Rectal smooth muscle tissue (tissue), 1 donor: ENCODE results near the gene KIF7.
"Not testable (repeated sequence)": the region's sequence is repeated elsewhere in the genome, so short reads cannot be mapped to it uniquely, and the experiment has no call there.

Source experiments
- H3K27ac ChIP-seq: one replicate; pipeline ENCODE4 v1.7.0; 2013; ENCODE audit warnings: low read depth, low read length, inconsistent platforms
- H3K27me3 ChIP-seq: one replicate; pipeline ENCODE4 v1.7.0; 2013; ENCODE audit warnings: low read length; ENCODE audit not compliant: control insufficient read depth, insufficient read depth
- H3K36me3 ChIP-seq: one replicate; pipeline ENCODE4 v1.7.0; 2013; ENCODE audit warnings: low read length; ENCODE audit not compliant: control insufficient read depth, insufficient read depth
- H3K4me1 ChIP-seq: one replicate; pipeline ENCODE4 v1.7.0; 2013; ENCODE audit warnings: low read length; ENCODE audit not compliant: control insufficient read depth, insufficient read depth
- H3K4me3 ChIP-seq: one replicate; pipeline ENCODE4 v1.7.0; 2013; ENCODE audit warnings: low read length
- H3K9ac ChIP-seq: one replicate; pipeline ENCODE4 v1.7.0; 2013; ENCODE audit warnings: low read length

KIF7 gene, protein sequence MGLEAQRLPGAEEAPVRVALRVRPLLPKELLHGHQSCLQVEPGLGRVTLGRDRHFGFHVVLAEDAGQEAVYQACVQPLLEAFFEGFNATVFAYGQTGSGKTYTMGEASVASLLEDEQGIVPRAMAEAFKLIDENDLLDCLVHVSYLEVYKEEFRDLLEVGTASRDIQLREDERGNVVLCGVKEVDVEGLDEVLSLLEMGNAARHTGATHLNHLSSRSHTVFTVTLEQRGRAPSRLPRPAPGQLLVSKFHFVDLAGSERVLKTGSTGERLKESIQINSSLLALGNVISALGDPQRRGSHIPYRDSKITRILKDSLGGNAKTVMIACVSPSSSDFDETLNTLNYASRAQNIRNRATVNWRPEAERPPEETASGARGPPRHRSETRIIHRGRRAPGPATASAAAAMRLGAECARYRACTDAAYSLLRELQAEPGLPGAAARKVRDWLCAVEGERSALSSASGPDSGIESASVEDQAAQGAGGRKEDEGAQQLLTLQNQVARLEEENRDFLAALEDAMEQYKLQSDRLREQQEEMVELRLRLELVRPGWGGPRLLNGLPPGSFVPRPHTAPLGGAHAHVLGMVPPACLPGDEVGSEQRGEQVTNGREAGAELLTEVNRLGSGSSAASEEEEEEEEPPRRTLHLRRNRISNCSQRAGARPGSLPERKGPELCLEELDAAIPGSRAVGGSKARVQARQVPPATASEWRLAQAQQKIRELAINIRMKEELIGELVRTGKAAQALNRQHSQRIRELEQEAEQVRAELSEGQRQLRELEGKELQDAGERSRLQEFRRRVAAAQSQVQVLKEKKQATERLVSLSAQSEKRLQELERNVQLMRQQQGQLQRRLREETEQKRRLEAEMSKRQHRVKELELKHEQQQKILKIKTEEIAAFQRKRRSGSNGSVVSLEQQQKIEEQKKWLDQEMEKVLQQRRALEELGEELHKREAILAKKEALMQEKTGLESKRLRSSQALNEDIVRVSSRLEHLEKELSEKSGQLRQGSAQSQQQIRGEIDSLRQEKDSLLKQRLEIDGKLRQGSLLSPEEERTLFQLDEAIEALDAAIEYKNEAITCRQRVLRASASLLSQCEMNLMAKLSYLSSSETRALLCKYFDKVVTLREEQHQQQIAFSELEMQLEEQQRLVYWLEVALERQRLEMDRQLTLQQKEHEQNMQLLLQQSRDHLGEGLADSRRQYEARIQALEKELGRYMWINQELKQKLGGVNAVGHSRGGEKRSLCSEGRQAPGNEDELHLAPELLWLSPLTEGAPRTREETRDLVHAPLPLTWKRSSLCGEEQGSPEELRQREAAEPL (N-terminal part only)

GRCh38 chr15:89654847-89655805 is at the start of gene KIF7:
Gene KIF7 (minus strand): TSS chr15:89655467. CDS start chr15:89652930, 2,537 bp downstream.
- peaks cover 5% of the 10 kb centered on the region for H3K4me1 ChIP-seq
- H3K4me3 ChIP-seq, result peak within 1 kb of the TSS; percentile 72
- no peak within 1 kb of the TSS for H3K9ac ChIP-seq
- H3K36me3 ChIP-seq, result no peaks in the 10 kb centered on the region
- no peak within 1 kb of the TSS for H3K27ac ChIP-seq
- H3K27me3 ChIP-seq, result no peaks in the 10 kb centered on the region

DNA sequence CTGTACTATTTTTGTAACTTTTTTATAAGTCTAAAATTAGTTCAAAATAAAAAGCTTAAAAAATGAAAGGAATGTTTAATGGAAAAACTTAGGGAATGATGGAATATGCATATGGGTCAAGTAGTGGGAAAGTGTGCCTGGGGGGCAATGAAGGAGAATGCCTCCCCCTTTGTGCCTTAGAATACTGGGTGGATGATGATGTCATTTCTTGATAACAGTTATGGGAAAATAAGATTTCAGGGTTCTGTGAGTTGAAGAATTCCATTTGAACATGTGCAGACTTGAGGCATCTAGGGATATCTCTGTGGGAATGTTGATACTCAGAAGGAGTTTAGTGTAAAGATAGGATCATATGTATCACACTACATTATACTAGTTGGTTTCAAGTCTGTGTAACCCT is 49.1 kb upstream of the KIF7 start:
- Histone ChIP-seq H3K36me3 (no peaks in the 10 kb centered on the region), H3K4me1 (no peaks in the 10 kb centered on the region), H3K9ac (no peak overlapping the region), H3K27ac (no peak overlapping the region), H3K27me3 (no peaks in the 10 kb centered on the region), H3K4me3 (no peak overlapping the region)

DNA sequence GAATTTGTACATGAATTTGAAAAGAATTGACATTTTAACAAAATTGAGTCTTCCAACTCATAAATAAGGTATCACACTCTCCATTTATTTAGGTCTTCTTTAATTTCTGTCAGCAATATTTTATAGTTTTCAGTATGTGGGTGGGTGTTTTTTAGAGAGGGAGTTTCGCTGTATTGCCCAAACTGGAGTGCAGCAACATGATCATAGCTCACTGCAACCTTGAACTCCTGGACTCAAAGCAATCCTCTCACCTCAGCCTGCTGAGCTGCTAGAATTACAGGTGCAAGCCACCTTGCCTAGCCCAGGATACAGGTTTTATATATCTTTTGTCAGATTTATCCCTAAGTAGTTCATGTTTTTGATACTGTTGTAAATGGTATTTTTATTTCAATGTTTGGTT is 39.9 kb upstream of the KIF7 start:
- Histone ChIP-seq H3K36me3 (no peaks in the 10 kb centered on the region), H3K27ac (no peak overlapping the region), H3K9ac (no peak overlapping the region), H3K4me3 (no peak overlapping the region), H3K27me3 (no peaks in the 10 kb centered on the region), H3K4me1 (no peaks in the 10 kb centered on the region)

DNA sequence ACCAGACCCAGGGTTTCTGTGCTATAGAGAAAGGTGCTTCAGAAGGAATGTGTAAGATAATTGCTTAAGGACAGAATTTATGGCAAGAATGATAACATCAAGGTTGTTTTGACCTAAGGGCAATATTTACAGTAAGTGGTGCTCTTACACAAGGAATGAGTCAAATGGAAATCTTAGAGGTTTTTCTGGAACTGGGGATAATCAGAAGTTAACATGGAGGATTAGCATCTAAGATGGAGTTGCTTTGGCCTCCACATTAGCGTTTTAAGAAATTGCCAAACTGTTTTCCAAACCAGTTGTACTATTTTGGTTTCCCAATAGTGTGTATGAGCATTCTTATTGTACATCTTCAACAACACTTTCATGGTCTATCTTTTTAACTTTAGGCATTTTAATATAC is 38.4 kb upstream of the KIF7 start:
- H3K27ac ChIP-seq, result no peak overlapping the region
- H3K27me3 ChIP-seq, result no peaks in the 10 kb centered on the region
- no peak overlapping the region for H3K9ac ChIP-seq
- no peak overlapping the region for H3K4me3 ChIP-seq
- no peaks in the 10 kb centered on the region for H3K4me1 ChIP-seq
- H3K36me3 ChIP-seq, result no peaks in the 10 kb centered on the region

DNA sequence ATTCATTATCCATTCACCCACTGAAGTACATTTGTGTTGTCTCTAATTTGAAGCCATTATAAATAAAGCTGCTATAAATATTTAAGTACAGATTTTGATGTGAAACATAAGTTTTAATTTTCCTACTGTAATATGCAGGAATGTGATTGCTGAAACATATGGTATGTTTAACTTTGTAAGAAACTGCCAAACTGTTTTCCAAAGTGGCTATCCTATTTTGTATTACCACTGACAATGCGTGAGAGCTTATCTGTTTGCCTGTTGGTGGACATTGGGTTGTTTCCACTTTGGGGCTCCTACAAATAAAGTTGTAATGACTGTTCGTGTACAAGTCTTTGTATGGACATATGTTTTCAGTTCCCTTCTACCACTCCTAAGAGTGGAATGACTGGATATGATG is 37.8 kb upstream of the KIF7 start:
- Histone ChIP-seq H3K27ac (no peak overlapping the region), H3K36me3 (no peaks in the 10 kb centered on the region), H3K4me3 (no peak overlapping the region), H3K9ac (no peak overlapping the region), H3K27me3 (no peaks in the 10 kb centered on the region), H3K4me1 (no peaks in the 10 kb centered on the region)

DNA sequence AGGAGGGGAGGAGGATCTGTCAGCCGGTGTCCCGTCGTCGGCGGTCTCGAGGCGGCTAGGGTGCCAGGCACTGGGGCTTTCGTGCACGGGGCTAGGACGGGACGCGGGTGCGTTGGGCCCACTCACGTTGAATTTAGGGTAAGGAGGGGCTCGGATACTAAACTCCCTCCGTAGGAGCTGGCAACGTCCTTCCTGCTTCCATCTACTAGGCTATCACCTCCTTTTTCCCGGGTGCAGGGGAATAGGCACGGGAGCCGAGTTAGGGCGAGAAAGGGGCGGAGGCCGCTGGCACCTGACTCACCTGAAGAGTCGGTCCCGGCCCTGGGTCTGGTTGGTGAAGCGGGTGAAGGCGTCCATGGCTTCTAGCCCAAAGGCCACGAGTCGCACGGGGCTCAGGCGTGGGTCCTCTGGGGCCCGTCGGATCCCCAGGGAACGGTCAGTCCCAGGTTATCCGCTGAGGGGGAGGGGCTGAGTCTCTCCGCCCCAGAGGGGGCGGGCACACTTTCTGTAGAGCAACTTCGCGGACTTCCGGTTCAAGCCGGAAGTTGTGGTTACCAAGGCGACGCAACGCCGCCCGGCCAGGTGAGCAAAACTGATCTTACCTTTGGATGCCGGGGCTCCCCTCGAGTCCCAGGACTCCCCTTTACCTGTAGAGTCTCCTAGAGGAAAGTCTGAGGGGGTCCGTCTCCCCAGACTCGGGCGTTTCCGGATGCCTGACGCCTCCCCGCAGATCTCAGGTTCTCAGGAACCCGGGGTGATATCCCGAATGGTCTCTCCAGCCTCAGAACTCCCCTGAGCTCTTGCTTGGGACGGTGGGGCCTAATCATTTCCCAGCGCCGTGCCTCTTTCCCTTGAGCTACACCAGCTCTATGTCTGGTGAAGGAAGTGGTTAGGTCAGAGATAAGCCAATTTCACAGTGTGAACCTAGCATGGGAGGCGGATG is 35.3 kb upstream of the KIF7 start, which contains the start of the genes PEX11A and WDR93:
PEX11A (minus strand) TSS at position 479 of the 943 bp plus-strand sequence; CDS start at position 357, 122 bp downstream.
WDR93 (plus strand) TSS at position 536 of the 943 bp plus-strand sequence. CDS start 10,936 bp downstream, outside the sequence.
- peak within 1 kb of the TSS; percentile 88 for H3K4me3 ChIP-seq
- no peaks in the 10 kb centered on the region for H3K27me3 ChIP-seq
- H3K9ac ChIP-seq, result peak within 1 kb of the TSS; percentile 50
- H3K27ac ChIP-seq, result no peak within 1 kb of the TSS
- no peaks in the 10 kb centered on the region for H3K4me1 ChIP-seq
- no peaks in the 10 kb centered on the region for H3K36me3 ChIP-seq

DNA sequence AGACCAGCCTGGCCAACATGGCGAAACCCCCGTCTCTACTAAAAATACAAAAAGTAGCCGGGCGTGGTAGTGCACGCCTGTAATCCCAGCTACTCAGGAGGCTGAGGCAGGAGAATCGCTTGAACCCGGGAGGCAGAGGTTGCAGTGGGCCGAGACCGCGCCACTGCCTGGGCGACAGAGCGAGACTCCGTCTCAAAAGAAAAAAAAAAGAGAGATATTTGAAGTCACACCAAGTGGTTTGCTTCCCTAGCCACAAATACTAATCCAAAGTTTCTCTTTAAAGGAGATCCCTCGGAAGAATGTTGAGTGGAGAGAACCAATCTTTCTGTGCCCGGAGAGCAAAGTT is 34.6 kb upstream of the KIF7 start:
- H3K27me3 ChIP-seq, H3K36me3 ChIP-seq, H3K27ac ChIP-seq, H3K4me1 ChIP-seq: not testable (repeated sequence)
- Histone ChIP-seq H3K9ac (peak overlapping the region; percentile 50), H3K4me3 (peak overlapping the region; percentile 88)

GRCh38 chr15:89686522-89686921 is 31.3 kb upstream of the KIF7 start:
- no peak overlapping the region for H3K27ac ChIP-seq
- H3K4me3 ChIP-seq, result no peak overlapping the region
- H3K27me3 ChIP-seq, result no peaks in the 10 kb centered on the region
- H3K4me1 ChIP-seq, result no peaks in the 10 kb centered on the region
- H3K9ac ChIP-seq, result no peak overlapping the region
- H3K36me3 ChIP-seq, result no peaks in the 10 kb centered on the region

- Histone ChIP-seq H3K4me1 (peaks cover 3% of the 10 kb centered on the region), H3K27ac (no peak overlapping the region), H3K36me3 (no peaks in the 10 kb centered on the region), H3K4me3 (no peak overlapping the region), H3K9ac (no peak overlapping the region), H3K27me3 (no peaks in the 10 kb centered on the region)
These were observed 30.7 kb upstream of the KIF7 start for GRCh38 chr15:89685995-89686394.

GRCh38 chr15:89681146-89681545 is 25.9 kb upstream of the KIF7 start:
- Histone ChIP-seq H3K4me1 (peaks cover 11% of the 10 kb centered on the region), H3K27ac (peak overlapping the region; percentile 72), H3K27me3 (no peaks in the 10 kb centered on the region), H3K9ac (no peak overlapping the region), H3K4me3 (peak overlapping the region; percentile 21), H3K36me3 (no peaks in the 10 kb centered on the region)
